GM12874 (cell line): Measurements from ENCODE around the gene TXNRD2.

Experiments
- TF ChIP-seq, protein P1 (sequence below): IDR thresholded peaks from 2 replicates; pipeline ENCODE4 v1.5.1; 2011; ENCODE audit warnings: low read depth, mild to moderate bottlenecking, control low read depth, low read length, moderate library complexity; ENCODE audit not compliant: insufficient read depth

TXNRD2 gene

DNA sequence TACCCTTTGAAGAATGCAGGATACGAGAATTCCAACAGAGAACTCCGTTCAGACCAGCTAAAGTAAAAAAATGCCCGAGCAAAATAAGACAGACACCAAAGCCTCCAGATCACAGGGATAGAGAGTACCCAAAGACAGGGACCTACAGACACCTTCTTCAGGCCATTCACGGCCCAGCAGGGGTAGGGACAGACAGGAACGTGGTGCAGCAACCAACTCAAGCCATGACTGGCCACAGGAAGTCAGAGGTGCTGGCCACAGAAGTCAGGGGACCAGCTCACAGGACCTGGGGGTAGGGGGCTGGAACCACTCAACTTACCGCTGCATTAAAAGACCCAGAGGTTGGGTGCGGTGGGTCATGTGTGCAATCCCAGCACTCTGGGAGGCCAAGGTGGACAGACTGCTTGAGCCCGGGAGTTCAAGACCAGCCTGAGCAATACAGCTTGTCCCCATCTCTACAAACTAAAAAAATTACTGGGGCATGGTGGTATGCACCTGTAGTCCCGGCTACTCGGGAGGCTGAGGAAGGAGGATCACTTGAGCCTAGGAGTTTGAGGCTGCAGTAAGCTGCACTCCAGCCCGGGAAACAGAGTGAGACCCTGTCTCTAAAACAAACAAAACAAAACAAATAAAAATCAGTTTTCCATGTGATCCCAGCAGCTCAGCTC lies 39.9 kb downstream of the TXNRD2 start:
- TF ChIP-seq, protein P1, sequence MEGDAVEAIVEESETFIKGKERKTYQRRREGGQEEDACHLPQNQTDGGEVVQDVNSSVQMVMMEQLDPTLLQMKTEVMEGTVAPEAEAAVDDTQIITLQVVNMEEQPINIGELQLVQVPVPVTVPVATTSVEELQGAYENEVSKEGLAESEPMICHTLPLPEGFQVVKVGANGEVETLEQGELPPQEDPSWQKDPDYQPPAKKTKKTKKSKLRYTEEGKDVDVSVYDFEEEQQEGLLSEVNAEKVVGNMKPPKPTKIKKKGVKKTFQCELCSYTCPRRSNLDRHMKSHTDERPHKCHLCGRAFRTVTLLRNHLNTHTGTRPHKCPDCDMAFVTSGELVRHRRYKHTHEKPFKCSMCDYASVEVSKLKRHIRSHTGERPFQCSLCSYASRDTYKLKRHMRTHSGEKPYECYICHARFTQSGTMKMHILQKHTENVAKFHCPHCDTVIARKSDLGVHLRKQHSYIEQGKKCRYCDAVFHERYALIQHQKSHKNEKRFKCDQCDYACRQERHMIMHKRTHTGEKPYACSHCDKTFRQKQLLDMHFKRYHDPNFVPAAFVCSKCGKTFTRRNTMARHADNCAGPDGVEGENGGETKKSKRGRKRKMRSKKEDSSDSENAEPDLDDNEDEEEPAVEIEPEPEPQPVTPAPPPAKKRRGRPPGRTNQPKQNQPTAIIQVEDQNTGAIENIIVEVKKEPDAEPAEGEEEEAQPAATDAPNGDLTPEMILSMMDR, result no peak

DNA sequence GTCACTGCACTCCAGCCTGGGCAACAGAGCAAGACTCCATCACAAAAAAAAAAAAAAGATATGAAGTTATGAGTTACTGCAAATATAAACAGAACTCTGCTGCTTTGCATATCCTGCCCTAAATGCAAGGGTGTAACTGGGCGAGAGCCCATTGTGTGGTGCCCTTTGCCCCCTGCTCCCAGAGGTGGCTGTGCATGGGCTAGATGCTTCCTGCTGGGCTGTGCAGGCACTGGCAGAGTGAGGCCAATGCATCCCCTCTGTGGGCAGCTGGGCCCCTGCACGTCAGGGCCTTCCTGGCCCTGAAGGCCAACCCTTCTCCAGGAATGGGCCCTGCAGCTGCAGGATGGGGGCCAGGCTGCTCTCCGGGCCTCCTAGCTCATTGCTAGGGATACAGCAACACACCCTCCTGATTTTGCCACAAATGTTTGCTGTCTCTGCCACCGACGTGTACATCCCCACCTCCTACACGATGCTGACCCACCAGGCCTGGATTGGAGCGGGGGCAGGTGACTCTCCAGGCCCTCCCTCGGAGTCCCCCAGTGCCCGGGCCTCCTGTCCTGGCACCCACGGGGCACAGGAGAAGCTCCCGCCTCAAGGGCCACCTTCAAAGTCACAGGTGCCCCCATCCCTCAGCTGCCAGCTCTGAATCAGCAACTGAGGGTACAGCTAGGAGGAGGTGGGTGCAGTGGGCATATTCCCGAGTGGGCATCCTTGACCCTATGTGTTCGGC lies 40.7 kb downstream of the TXNRD2 start:
- TF ChIP-seq, protein P1, result no peak

DNA sequence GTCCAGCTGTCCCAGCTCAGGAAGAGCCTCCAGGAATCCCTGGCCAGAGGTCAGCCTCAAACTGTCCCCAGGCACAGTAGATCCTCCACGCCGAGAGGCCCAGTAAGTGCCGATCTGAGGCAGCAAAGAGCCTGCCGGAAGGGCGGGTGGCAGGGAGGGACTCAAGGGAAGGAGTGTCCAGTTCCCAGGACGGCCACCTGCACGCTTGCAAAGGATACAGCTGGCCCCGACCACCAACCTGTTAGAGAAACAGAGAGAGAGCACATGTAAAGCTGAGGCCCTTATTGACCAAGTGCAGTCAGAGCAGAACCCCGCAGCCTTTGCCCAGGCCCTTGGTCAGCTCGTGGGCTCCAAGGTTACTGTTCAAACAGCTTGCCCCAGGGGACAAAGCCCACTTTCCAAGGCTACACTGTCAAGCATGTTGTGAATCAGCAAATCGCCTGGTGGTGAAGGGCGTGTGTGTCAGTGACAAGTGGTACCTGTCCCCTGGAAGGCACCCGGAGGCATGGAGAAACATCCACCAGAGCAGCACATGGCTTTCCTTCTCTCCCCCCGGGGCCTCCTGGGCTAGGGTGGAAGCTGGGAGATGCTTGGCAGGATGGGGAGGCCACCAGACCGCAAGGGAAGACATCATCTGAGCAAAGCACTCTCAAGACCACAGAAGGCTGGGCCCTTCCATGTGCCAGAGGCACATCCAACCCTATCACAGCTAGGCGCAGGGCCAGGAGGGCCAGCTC lies 42.6 kb downstream of the TXNRD2 start:
- TF ChIP-seq, protein P1, result no peak

DNA sequence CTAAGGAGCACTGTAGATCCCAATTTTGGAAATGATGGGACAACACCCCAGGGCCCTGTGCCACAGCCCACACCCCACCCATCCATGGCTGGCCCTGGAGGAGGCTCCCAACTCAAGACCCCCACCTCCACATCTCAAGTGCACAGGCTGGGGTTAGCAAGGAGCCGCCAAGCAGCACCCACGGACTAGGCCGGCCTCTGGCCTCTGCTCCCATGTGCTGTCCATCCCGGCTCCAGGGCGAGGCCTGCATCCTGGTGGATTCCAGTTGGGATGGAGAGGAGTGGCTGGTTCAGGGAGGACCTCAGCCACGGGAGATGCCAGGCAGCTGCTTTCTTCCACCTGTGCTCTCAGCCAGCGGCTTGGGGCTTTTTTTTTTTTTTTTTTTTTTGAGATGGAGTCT lies 43.5 kb downstream of the TXNRD2 start:
- TF ChIP-seq, protein P1, result no peak

DNA sequence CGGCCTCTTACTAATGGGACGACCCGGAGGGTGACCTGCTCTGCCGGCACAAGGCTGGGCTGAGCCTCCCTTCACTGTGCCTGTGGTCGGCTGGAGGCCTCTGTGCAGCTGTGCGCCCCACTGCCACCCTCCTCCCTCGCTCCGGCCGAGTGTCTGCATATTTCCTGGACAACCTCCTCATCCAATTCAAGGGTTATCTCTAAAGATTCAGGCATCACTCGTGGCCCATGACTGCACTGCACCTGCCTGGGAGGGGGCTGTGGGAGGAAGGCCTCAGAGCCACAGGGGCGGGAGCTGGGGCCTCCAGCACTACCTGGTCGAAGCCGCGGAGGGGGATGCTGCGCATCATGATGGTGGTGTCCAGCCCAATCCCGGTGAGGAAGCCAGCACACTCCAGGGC lies 43.9 kb downstream of the TXNRD2 start:
- TF ChIP-seq, protein P1, result no peak

DNA sequence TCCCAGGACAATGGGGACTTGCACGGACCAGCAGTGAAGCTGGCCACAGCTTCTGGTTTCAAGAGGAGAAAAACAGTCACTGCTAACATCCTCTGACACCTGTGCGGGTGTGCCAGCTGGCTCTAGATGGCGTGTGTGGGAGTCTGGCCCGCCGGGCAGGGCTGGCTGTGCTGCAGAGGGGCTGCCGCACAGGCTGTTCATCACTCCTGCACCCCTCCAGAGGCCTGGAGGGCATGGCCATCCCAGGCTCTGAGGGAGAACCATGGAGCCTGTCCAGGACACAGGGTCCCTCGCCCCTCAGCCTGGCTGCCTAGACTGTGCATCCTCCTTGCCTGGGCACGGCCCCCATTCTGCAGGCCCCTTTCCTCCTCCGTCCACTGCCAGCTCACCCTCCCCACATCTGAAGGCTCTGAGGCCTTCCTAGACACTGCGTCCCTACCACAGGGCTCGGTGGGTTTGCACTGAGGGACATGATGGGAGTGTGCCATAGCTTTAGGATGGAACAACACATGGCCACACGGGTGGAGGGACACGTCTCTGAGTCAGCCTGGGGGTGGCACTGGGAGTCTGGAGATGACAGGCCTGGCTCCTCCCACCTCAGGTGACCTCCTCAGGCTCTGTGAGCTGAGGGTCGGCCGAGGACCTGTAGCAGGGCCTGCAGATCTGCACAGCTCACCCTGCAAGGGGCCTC lies 44.8 kb downstream of the TXNRD2 start:
- TF ChIP-seq, protein P1, result 0 out of 2 replicates have a peak, but pooled peaks have one; percentile 15

DNA sequence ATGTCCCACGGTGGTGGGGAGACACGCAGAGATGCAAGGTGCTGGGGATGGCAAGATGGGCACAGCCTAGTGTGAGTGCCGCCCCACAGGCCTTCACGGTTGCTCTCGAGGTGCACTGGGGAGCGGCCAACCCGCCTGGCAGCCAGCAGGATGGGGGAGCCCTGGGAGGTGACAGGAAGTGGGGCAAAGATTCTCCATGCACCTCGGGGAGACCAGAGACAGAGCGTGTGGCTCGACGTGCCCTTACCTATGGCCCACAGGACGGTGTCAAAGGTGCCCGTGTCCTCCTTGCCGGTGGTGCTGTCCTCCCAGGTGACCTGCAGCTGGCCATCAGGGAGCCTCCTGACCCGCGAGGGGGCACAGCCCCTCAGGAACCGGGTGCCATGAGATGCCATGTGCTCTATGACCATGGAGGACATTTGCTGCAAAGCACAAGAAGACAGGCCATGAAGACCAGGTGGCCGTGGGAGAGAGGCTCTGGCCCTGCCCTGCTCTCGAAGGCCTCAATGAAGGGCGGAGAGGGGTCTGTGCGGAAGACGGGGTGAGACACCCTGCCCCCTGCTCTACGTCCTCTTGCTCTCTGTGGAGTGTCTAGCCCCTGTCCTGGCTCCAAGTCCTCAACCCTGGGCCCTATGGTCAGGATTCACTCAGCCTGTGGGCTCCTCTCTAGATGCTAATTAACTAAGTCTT lies 46.3 kb downstream of the TXNRD2 start:
- TF ChIP-seq, protein P1, result no peak
